ENCODE data around the gene LRRC7. TPM values are rescaled to one million over a fixed set of nuclear protein-coding genes. Genes with fewer than 3 reads are reported as not detected.

LRRC7 gene
- total and polyA plus RNA-seq, 2 donors (not counting 1 experiment from before 2014, with no cell fraction given) = 0.03 TPM; not detected in 1

GRCh38 chr1:69673321-69673720 is 105.6 kb downstream of the LRRC7 start:
- H3K4me1 ChIP-seq (ENCODE audit: control insufficient read depth, extremely low read depth, insufficient read depth, low read length) = no peaks in the 10 kb centered on the region
- H3K36me3 ChIP-seq (ENCODE audit: control insufficient read depth, insufficient read depth, low read length) = no peaks in the 10 kb centered on the region
- no peaks in the 10 kb centered on the region for H3K79me2 ChIP-seq (ENCODE audit: control insufficient read depth, insufficient read depth, low read length)
- peak in 1 of 2 donors; percentile 3 for DNase-seq (ENCODE audit: low read depth in 2 of 2)
- no peak overlapping the region for H3K27ac ChIP-seq (ENCODE audit: insufficient read depth, low read length)
- H4K20me1 ChIP-seq (ENCODE audit: control insufficient read depth, extremely low read depth, insufficient read depth, low read length) = no peaks in the 10 kb centered on the region
- TF ChIP-seq CTCF (conservative IDR thresholded peaks at IDR 0.05 in 1 of 2, IDR thresholded peaks at IDR 0.05 in 1 of 2; ENCODE audit: low read depth in 1 of 2, low read length in 2 of 2) (no peak), EZH2 (IDR thresholded peaks at IDR 0.05; ENCODE audit: low read length, missing control alignments) (no peak)
- H3K9ac ChIP-seq (ENCODE audit: insufficient read depth, low read length) = no peak overlapping the region
- no peaks in the 10 kb centered on the region for H3K27me3 ChIP-seq (ENCODE audit: control insufficient read depth, insufficient read depth, low read length)
- no peak overlapping the region for H3K4me3 ChIP-seq (replicated peaks in 1 of 4; ENCODE audit: control extremely low read depth in 1 of 4, insufficient read depth in 1 of 4, low read depth in 3 of 4, low read length in 4 of 4)
- H3K9me3 ChIP-seq (ENCODE audit: control insufficient read depth, insufficient read depth, low read depth, low read length) = no peaks in the 10 kb centered on the region
- no peak overlapping the region for H3K4me2 ChIP-seq (ENCODE audit: extremely low read depth, insufficient read depth, low read length)
- no peak overlapping the region for H2AFZ ChIP-seq (ENCODE audit: low read length)

- no peak for DNase-seq (ENCODE audit: low read depth in 2 of 2)
- Histone ChIP-seq H3K4me3 (replicated peaks in 1 of 4; ENCODE audit: control extremely low read depth in 1 of 4, insufficient read depth in 1 of 4, low read depth in 3 of 4, low read length in 4 of 4) (no peak overlapping the region), H3K9ac (ENCODE audit: insufficient read depth, low read length) (no peak overlapping the region), H4K20me1 (ENCODE audit: control insufficient read depth, extremely low read depth, insufficient read depth, low read length) (no peaks in the 10 kb centered on the region), H3K4me2 (ENCODE audit: extremely low read depth, insufficient read depth, low read length) (no peak overlapping the region), H3K27me3 (ENCODE audit: control insufficient read depth, insufficient read depth, low read length) (no peaks in the 10 kb centered on the region), H3K79me2 (ENCODE audit: control insufficient read depth, insufficient read depth, low read length) (no peaks in the 10 kb centered on the region), H3K4me1 (ENCODE audit: control insufficient read depth, extremely low read depth, insufficient read depth, low read length) (no peaks in the 10 kb centered on the region), H3K27ac (ENCODE audit: insufficient read depth, low read length) (no peak overlapping the region), H3K9me3 (ENCODE audit: control insufficient read depth, insufficient read depth, low read depth, low read length) (no peaks in the 10 kb centered on the region), H3K36me3 (ENCODE audit: control insufficient read depth, insufficient read depth, low read length) (no peaks in the 10 kb centered on the region), H2AFZ (ENCODE audit: low read length) (no peak overlapping the region)
- no peak for TF ChIP-seq CTCF (conservative IDR thresholded peaks at IDR 0.05 in 1 of 2, IDR thresholded peaks at IDR 0.05 in 1 of 2; ENCODE audit: low read depth in 1 of 2, low read length in 2 of 2)
- TF ChIP-seq EZH2 (IDR thresholded peaks at IDR 0.05; ENCODE audit: low read length, missing control alignments) = no peak
These were observed 112.2 kb downstream of the LRRC7 start for GRCh38 chr1:69679965-69680364.

DNA sequence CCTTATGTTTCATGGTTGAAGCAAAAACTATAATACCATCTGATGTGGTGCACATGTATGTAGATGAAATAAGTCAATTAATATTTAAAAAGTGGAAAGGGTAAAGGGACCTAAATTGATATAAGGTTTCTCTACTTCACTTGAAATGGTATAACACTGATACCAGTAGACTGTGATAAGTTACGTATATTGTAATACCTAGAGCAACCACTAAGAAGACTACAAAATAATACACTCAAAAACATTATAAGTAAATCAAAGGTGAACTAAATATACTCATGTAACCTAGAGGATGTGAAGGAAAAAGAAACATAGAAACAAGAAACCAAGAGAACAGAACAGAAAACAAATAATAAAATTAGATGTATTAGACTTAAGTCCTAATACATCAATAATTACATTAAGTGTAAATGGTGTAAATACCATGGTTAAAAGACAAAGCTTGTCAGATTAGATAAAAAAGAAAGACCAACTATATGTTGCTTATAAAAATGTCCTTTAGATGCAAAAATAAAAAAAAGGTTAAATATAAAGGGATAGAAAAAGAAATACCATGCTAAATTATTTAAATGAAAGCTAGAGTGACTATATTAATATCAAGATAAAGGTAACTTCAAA is 118.8 kb downstream of the LRRC7 start:
- Histone ChIP-seq H3K79me2 (ENCODE audit: control insufficient read depth, insufficient read depth, low read length) (no peaks in the 10 kb centered on the region), H3K9me3 (ENCODE audit: control insufficient read depth, insufficient read depth, low read depth, low read length) (no peaks in the 10 kb centered on the region), H3K27me3 (ENCODE audit: control insufficient read depth, insufficient read depth, low read length) (no peaks in the 10 kb centered on the region), H3K27ac (ENCODE audit: insufficient read depth, low read length) (no peak overlapping the region), H3K4me1 (ENCODE audit: control insufficient read depth, extremely low read depth, insufficient read depth, low read length) (no peaks in the 10 kb centered on the region), H4K20me1 (ENCODE audit: control insufficient read depth, extremely low read depth, insufficient read depth, low read length) (no peaks in the 10 kb centered on the region), H3K9ac (ENCODE audit: insufficient read depth, low read length) (no peak overlapping the region), H2AFZ (ENCODE audit: low read length) (no peak overlapping the region), H3K4me3 (replicated peaks in 1 of 4; ENCODE audit: control extremely low read depth in 1 of 4, insufficient read depth in 1 of 4, low read depth in 3 of 4, low read length in 4 of 4) (no peak overlapping the region), H3K4me2 (ENCODE audit: extremely low read depth, insufficient read depth, low read length) (no peak overlapping the region), H3K36me3 (ENCODE audit: control insufficient read depth, insufficient read depth, low read length) (no peaks in the 10 kb centered on the region)
- no peak for DNase-seq (ENCODE audit: low read depth in 2 of 2)
- no peak for TF ChIP-seq CTCF (conservative IDR thresholded peaks at IDR 0.05 in 1 of 2, IDR thresholded peaks at IDR 0.05 in 1 of 2; ENCODE audit: low read depth in 1 of 2, low read length in 2 of 2)
- TF ChIP-seq EZH2 (IDR thresholded peaks at IDR 0.05; ENCODE audit: low read length, missing control alignments) = no peak

Measured in fibroblast of lung (primary cell).